IgD-negative memory B cell (primary cell): ENCODE measurements around the gene MSRB3. TPM values are rescaled to one million over a fixed set of nuclear protein-coding genes. Genes with fewer than 3 reads are reported as not detected.

Experiments used
- H3K27ac Mint-ChIP-seq, 3 donors: one replicate each; pipeline ENCODE4 v1.8.0; 2020 to 2022; ENCODE audit warnings: mild to moderate bottlenecking in 3 of 3, mixed read lengths in 3 of 3, moderate library complexity in 1 of 3
- H3K27me3 Mint-ChIP-seq: one replicate; pipeline ENCODE4 v1.8.0; 2021; ENCODE audit warnings: mixed read lengths
- H3K36me3 Mint-ChIP-seq: one replicate; pipeline ENCODE4 v1.8.0; 2020; ENCODE audit warnings: mild to moderate bottlenecking, mixed read lengths
- H3K4me1 Mint-ChIP-seq, 3 donors: one replicate each; pipeline ENCODE4 v1.8.0; 2020 to 2022; ENCODE audit warnings: mixed read lengths in 3 of 3, mild to moderate bottlenecking in 1 of 3
- H3K4me3 Mint-ChIP-seq, 4 donors: one replicate each; pipeline ENCODE4 v1.8.0; 2020 to 2022; ENCODE audit warnings: mild to moderate bottlenecking in 4 of 4, mixed read lengths in 4 of 4, moderate library complexity in 3 of 4
- H3K9me3 Mint-ChIP-seq, 3 donors: one replicate each; pipeline ENCODE4 v1.8.0; 2020 to 2021; ENCODE audit warnings: mixed read lengths in 3 of 3, mild to moderate bottlenecking in 1 of 3
- polyA plus RNA-seq: library from polyadenylated mRNA; unstranded; fragments of 300-500 nt; fragmentation: Illumina TruSeq; gene quantifications from one replicate; pipeline ENCODE4 v1.2.3, GENCODE V29; 2021

The MSRB3 gene
- polyA plus RNA-seq, 1 donor from 2014 or later = not detected

GRCh38 chr12:65510584-65511050 lies 232.1 kb downstream of the MSRB3 start:
- Mint-ChIP-seq H3K27ac (no peak overlapping the region), H3K27me3 (peaks cover 2% of the 10 kb centered on the region), H3K4me3 (no peak overlapping the region), H3K36me3 (peaks cover 1% of the 10 kb centered on the region), H3K4me1 (no peaks in the 10 kb centered on the region), H3K9me3 (peaks cover 0 to 3% (median 0%) of the 10 kb centered on the region in 3 donors)

GRCh38 chr12:65511134-65511834 lies 232.8 kb downstream of the MSRB3 start:
- no peaks in the 10 kb centered on the region for H3K4me1 Mint-ChIP-seq
- peaks cover 0 to 3% (median 0%) of the 10 kb centered on the region in 3 donors for H3K9me3 Mint-ChIP-seq
- no peak overlapping the region for H3K4me3 Mint-ChIP-seq
- H3K27me3 Mint-ChIP-seq = peaks cover 2% of the 10 kb centered on the region
- peaks cover 1% of the 10 kb centered on the region for H3K36me3 Mint-ChIP-seq
- H3K27ac Mint-ChIP-seq = no peak overlapping the region

GRCh38 chr12:65511912-65512311 lies 233.4 kb downstream of the MSRB3 start:
- H3K27ac Mint-ChIP-seq = no peak overlapping the region
- peaks cover 0 to 3% (median 0%) of the 10 kb centered on the region in 3 donors for H3K9me3 Mint-ChIP-seq
- H3K27me3 Mint-ChIP-seq = peaks cover 2% of the 10 kb centered on the region
- no peak overlapping the region for H3K4me3 Mint-ChIP-seq
- peaks cover 1% of the 10 kb centered on the region for H3K36me3 Mint-ChIP-seq
- H3K4me1 Mint-ChIP-seq = no peaks in the 10 kb centered on the region

Other genes starting within 250 kb of the MSRB3 start
- gene WIF1, start 157.4 kb upstream of the MSRB3 start, polyA plus RNA-seq = not detected
- gene LEMD3, start 109.1 kb upstream of the MSRB3 start, polyA plus RNA-seq = 45.4 TPM